Thyroid gland (tissue), 4 donors: ENCODE data around the gene ZNF280A. TPM values are rescaled to one million over a fixed set of nuclear protein-coding genes. Genes with fewer than 3 reads are reported as not detected.
"Not testable (repeated sequence)": the region's sequence is repeated elsewhere in the genome, so short reads cannot be mapped to it uniquely, and the experiment has no call there.

Source experiments
- DNase-seq, 2 donors: peaks; one replicate each; pipeline ENCODE4 v3.0.0-alpha.2; 2019
- H3K27ac ChIP-seq, 3 donors: fragments of 200-600 bp; sonication (generic); 1 replicate in 2 of 3; 2 replicates in 1 of 3; pipeline ENCODE4 v1.5.1; 2016 to 2019; ENCODE audit warnings: mild to moderate bottlenecking in 1 of 3, moderate library complexity in 1 of 3
- H3K27me3 ChIP-seq: fragments of 200-600 bp; sonication (generic); one replicate; pipeline ENCODE4 v1.5.1; 2019
- H3K36me3 ChIP-seq, 2 donors: fragments of 200-600 bp; sonication (generic); one replicate each; pipeline ENCODE4 v1.5.1; 2016 to 2019
- H3K4me1 ChIP-seq, 2 donors: fragments of 200-600 bp; sonication (generic); one replicate each; pipeline ENCODE4 v1.5.1; 2017 to 2019
- H3K4me3 ChIP-seq, 3 donors: fragments of 200-600 bp; sonication (generic); replicated peaks in 1 of 3; 1 replicate in 2 of 3; 2 replicates in 1 of 3; pipeline ENCODE4 v1.5.1; 2016; ENCODE audit warnings: mild to moderate bottlenecking in 1 of 3
- H3K9me3 ChIP-seq: fragments of 200-600 bp; sonication (generic); one replicate; pipeline ENCODE4 v1.5.1; 2017
- CTCF ChIP-seq, 6 experiments: fragments of 200-600 bp in 3 of 6; fragments of 450-650 bp in 3 of 6; sonication (generic) in 3 of 6; IDR thresholded peaks; one replicate each; pipeline ENCODE4 v1.5.1; 2016 to 2019; ENCODE audit warnings: antibody characterized with exemption in 6 of 6, mild to moderate bottlenecking in 2 of 6, inconsistent platforms in 1 of 6, moderate library complexity in 1 of 6
- POLR2A ChIP-seq, 2 donors: fragments of 450-650 bp; IDR thresholded peaks; one replicate each; pipeline ENCODE4 v1.6.1; 2017; ENCODE audit warnings: antibody characterized with exemption in 2 of 2, mild to moderate bottlenecking in 2 of 2, moderate library complexity in 1 of 2
- WGBS, 2 donors: methylation state at CpG; one replicate each; pipeline ENCODE4 v1.1.5; 2017; 5-methylcytosine and 5-hydroxymethylcytosine counted together
- intact Hi-C: fragments of 100-400 bp; cut with DNase I; formaldehyde crosslinking; loops from one replicate; pipeline ENCODE4 v1.15.1; 2023
- total RNA-seq, 4 donors: library from RNA; depleted of rRNA; stranded (reverse); fragments of >200 nt; gene quantifications; one replicate each; pipeline ENCODE4 v1.2.3, GENCODE V29; 2016

ZNF280A gene
- total RNA-seq, 4 donors from 2014 or later: not detected

GRCh38 chr22:22513619-22514018 lies 6.5 kb downstream of the ZNF280A start:
- Histone ChIP-seq H3K36me3 (no peaks in the 10 kb centered on the region), H3K27me3 (no peaks in the 10 kb centered on the region), H3K9me3 (no peaks in the 10 kb centered on the region), H3K27ac (no peak overlapping the region), H3K4me1 (peaks cover 0 to 2% of the 10 kb centered on the region in 2 donors), H3K4me3 (no peak overlapping the region)
- WGBS, 2 donors: 91 to 92% methylated on average over 2 of the region's 2 CpGs
- no peak for DNase-seq
- TF ChIP-seq CTCF (IDR thresholded peaks at IDR 0.05) (no peak), POLR2A (IDR thresholded peaks at IDR 0.05) (no peak)
- intact Hi-C loops: no loop called here

- WGBS, 2 donors: 83 to 92% methylated on average over 5 of the region's 5 CpGs
- H3K27ac ChIP-seq: no peak overlapping the region
- H3K4me3 ChIP-seq: no peak overlapping the region
- DNase-seq: no peak
- TF ChIP-seq CTCF (IDR thresholded peaks at IDR 0.05): no peak
- no peak for TF ChIP-seq POLR2A (IDR thresholded peaks at IDR 0.05)
- no peaks in the 10 kb centered on the region for H3K36me3 ChIP-seq
- peaks cover 2% of the 10 kb centered on the region in 2 donors for H3K4me1 ChIP-seq
- intact Hi-C loops: no loop called here
- H3K9me3 ChIP-seq: no peaks in the 10 kb centered on the region
- H3K27me3 ChIP-seq: no peaks in the 10 kb centered on the region
Observed at GRCh38 chr22:22512951-22513350, 7.1 kb downstream of the ZNF280A start.

- intact Hi-C loops, H3K36me3 ChIP-seq, H3K27me3 ChIP-seq, H3K9me3 ChIP-seq, H3K27ac ChIP-seq, DNase-seq, H3K4me3 ChIP-seq, H3K4me1 ChIP-seq: not testable (repeated sequence)
- 96 to 98% methylated on average over 7 of the region's 7 CpGs for WGBS, 2 donors
Observed at GRCh38 chr22:22510833-22511232, 9.2 kb downstream of the ZNF280A start.

- WGBS, 2 donors: 97% methylated on average over 6 of the region's 6 CpGs
- DNase-seq, H3K9me3 ChIP-seq, H3K27me3 ChIP-seq, H3K4me1 ChIP-seq, H3K36me3 ChIP-seq, H3K4me3 ChIP-seq, intact Hi-C loops, H3K27ac ChIP-seq: not testable (repeated sequence)
Observed at GRCh38 chr22:22509912-22510311, 10.2 kb downstream of the ZNF280A start.

- Histone ChIP-seq H3K27ac (no peak within 1 kb of the TSS), H3K4me3 (peak within 1 kb of the TSS; percentile 3 to 55 (median 41)), H3K9me3 (no peaks in the 10 kb centered on the region), H3K27me3 (no peaks in the 10 kb centered on the region), H3K4me1 (peaks cover 4 to 5% of the 10 kb centered on the region in 2 donors), H3K36me3 (peaks cover 0 to 2% of the 10 kb centered on the region in 2 donors)
- 3 to 9% methylated on average over 20 to 33 of the region's 72 CpGs for whole genome bisulfite sequencing, 2 donors
- peak; percentile 79 to 80 for DNase-seq
- intact Hi-C loops: no loop called here
- TF ChIP-seq POLR2A (IDR thresholded peaks at IDR 0.05): peak in 1 of 2 donors; percentile 54
- TF ChIP-seq CTCF (IDR thresholded peaks at IDR 0.05): peak; percentile 22 to 72 (median 50)
Observed at GRCh38 chr22:22508274-22509176, 11.5 kb downstream of the ZNF280A start, which contains the start of gene ZNF280B. Gene ZNF280B, minus strand, starts transcription at chr22:22508742. Its CDS starts 19,344 bp downstream, at chr22:22489398.

- DNase-seq: no peak
- Histone ChIP-seq H3K4me3 (peak overlapping the region; percentile 3 to 55 (median 41)), H3K27ac (no peak overlapping the region), H3K36me3 (peaks cover 0 to 2% of the 10 kb centered on the region in 2 donors), H3K27me3 (no peaks in the 10 kb centered on the region), H3K9me3 (no peaks in the 10 kb centered on the region), H3K4me1 (peaks cover 4 to 5% of the 10 kb centered on the region in 2 donors)
- intact Hi-C loops: no loop called here
- 28 to 31% methylated on average over 13 of the region's 13 CpGs for whole genome bisulfite sequencing, 2 donors
- TF ChIP-seq POLR2A (IDR thresholded peaks at IDR 0.05) (no peak), CTCF (IDR thresholded peaks at IDR 0.05) (no peak)
Observed at GRCh38 chr22:22507743-22508273, 12.3 kb downstream of the ZNF280A start.
